H9 (cell line): ENCODE results near the gene SNX30. TPM values are rescaled to one million over a fixed set of nuclear protein-coding genes. Genes with fewer than 3 reads are reported as not detected.

ENCODE experiments used
- DNase-seq: peaks from one replicate; pipeline ENCODE4 v3.0.0-alpha.2; 2017
- H2AFZ ChIP-seq: one replicate; pipeline ENCODE4 v1.6.1; 2013; ENCODE audit warnings: mild to moderate bottlenecking, low read length, control low read depth, moderate library complexity
- H2AK5ac ChIP-seq: 2 replicates; pipeline ENCODE4 v1.6.1; 2013; ENCODE audit warnings: low read length, control low read depth, mixed read lengths; ENCODE audit not compliant: insufficient read length
- H2BK120ac ChIP-seq: one replicate; pipeline ENCODE4 v1.6.1; 2013; ENCODE audit warnings: low read depth, mild to moderate bottlenecking, low read length, control low read depth, inconsistent platforms; ENCODE audit not compliant: poor library complexity, severe bottlenecking
- H2BK12ac ChIP-seq: 2 replicates; pipeline ENCODE4 v1.6.1; 2013; ENCODE audit warnings: low read length, control low read depth, mixed read lengths, low read depth; ENCODE audit not compliant: insufficient read length
- H2BK15ac ChIP-seq: 2 replicates; pipeline ENCODE4 v1.6.1; 2013; ENCODE audit warnings: low read depth, low read length, control low read depth
- H2BK20ac ChIP-seq: one replicate; pipeline ENCODE4 v1.6.1; 2013; ENCODE audit warnings: low read depth, mild to moderate bottlenecking, low read length, control low read depth, inconsistent platforms; ENCODE audit not compliant: poor library complexity, severe bottlenecking
- H2BK5ac ChIP-seq: 2 replicates; pipeline ENCODE4 v1.6.1; 2013; ENCODE audit warnings: low read length, control low read depth, mixed read lengths; ENCODE audit not compliant: insufficient read length
- H3K14ac ChIP-seq: 2 replicates; pipeline ENCODE4 v1.6.1; 2013; ENCODE audit warnings: low read length, control low read depth; ENCODE audit not compliant: insufficient read depth
- H3K18ac ChIP-seq: 2 replicates; pipeline ENCODE4 v1.6.1; 2013; ENCODE audit warnings: low read depth, mild to moderate bottlenecking, mixed read lengths, low read length, control low read depth; ENCODE audit not compliant: insufficient read length
- H3K23ac ChIP-seq: 2 replicates; pipeline ENCODE4 v1.6.1; 2013; ENCODE audit warnings: low read length, control low read depth, mixed read lengths, low read depth; ENCODE audit not compliant: insufficient read length
- H3K23me2 ChIP-seq: 2 replicates; pipeline ENCODE4 v1.6.1; 2013; ENCODE audit warnings: low read depth, mild to moderate bottlenecking, mixed read lengths, low read length, control low read depth; ENCODE audit not compliant: insufficient read length, poor library complexity, severe bottlenecking
- H3K27ac ChIP-seq: 2 replicates; pipeline ENCODE4 v1.5.1; 2013; ENCODE audit warnings: low read length, control low read depth, mixed read lengths, low read depth; ENCODE audit not compliant: insufficient read length
- H3K27me3 ChIP-seq: 2 replicates; pipeline ENCODE4 v1.6.1; 2013; ENCODE audit warnings: low read length, control low read depth, inconsistent platforms; ENCODE audit not compliant: insufficient read depth
- H3K4ac ChIP-seq: 2 replicates; pipeline ENCODE4 v1.6.1; 2013; ENCODE audit warnings: low read depth, mild to moderate bottlenecking, control low read depth, inconsistent platforms, low read length, moderate library complexity
- H3K4me1 ChIP-seq: 2 replicates; pipeline ENCODE4 v1.6.1; 2013; ENCODE audit warnings: low read length, control low read depth, inconsistent platforms; ENCODE audit not compliant: insufficient read depth
- H3K4me2 ChIP-seq: 2 replicates; pipeline ENCODE4 v1.6.1; 2013; ENCODE audit warnings: low read length, control low read depth, mixed read lengths; ENCODE audit not compliant: insufficient read length, insufficient read depth
- H3K56ac ChIP-seq: 2 replicates; pipeline ENCODE4 v1.6.1; 2013; ENCODE audit warnings: low read depth, mild to moderate bottlenecking, mixed read lengths, low read length, control low read depth; ENCODE audit not compliant: insufficient read length
- H3K79me1 ChIP-seq: 2 replicates; pipeline ENCODE4 v1.6.1; 2013; ENCODE audit warnings: low read depth, mild to moderate bottlenecking, moderate library complexity, low read length, control low read depth, inconsistent platforms; ENCODE audit not compliant: insufficient read depth, poor library complexity, severe bottlenecking
- H3K79me2 ChIP-seq: 2 replicates; pipeline ENCODE4 v1.6.1; 2013; ENCODE audit warnings: low read length, control low read depth, inconsistent platforms; ENCODE audit not compliant: insufficient read depth
- H3K9ac ChIP-seq: 2 replicates; pipeline ENCODE4 v1.6.1; 2013; ENCODE audit warnings: low read length, control low read depth, mixed read lengths; ENCODE audit not compliant: insufficient read length; ENCODE audit errors: extremely low read depth
- H3K9me3 ChIP-seq: one replicate; pipeline ENCODE4 v1.6.1; 2013; ENCODE audit warnings: low read depth, low read length, inconsistent platforms; ENCODE audit not compliant: control insufficient read depth
- H3T11ph ChIP-seq: one replicate; pipeline ENCODE4 v1.6.1; 2013; ENCODE audit warnings: mild to moderate bottlenecking, low read length, control low read depth, inconsistent platforms
- H4K20me1 ChIP-seq: one replicate; pipeline ENCODE4 v1.6.1; 2013; ENCODE audit not compliant: control insufficient read depth, insufficient read length, insufficient read depth
- H4K5ac ChIP-seq: 2 replicates; pipeline ENCODE4 v1.6.1; 2013; ENCODE audit warnings: low read depth, mild to moderate bottlenecking, mixed read lengths, low read length, control low read depth; ENCODE audit not compliant: insufficient read length
- H4K8ac ChIP-seq: replicated peaks from 2 replicates; pipeline ENCODE4 v1.6.1; 2013; ENCODE audit warnings: low read length, control low read depth, mixed read lengths, low read depth; ENCODE audit not compliant: insufficient read length
- H4K91ac ChIP-seq: 2 replicates; pipeline ENCODE4 v1.6.1; 2013; ENCODE audit warnings: low read depth, mild to moderate bottlenecking, moderate library complexity, mixed read lengths, low read length, control low read depth; ENCODE audit not compliant: insufficient read length
- H3K27ac Mint-ChIP-seq, 3 experiments: 2 replicates in 2 of 3; 3 replicates in 1 of 3; pipeline ENCODE4 v1.8.0; 2020 to 2021; ENCODE audit warnings: mixed read lengths in 3 of 3, mild to moderate bottlenecking in 1 of 3, moderate library complexity in 1 of 3
- H3K27me3 Mint-ChIP-seq: 2 replicates; pipeline ENCODE4 v1.8.0; 2021; ENCODE audit warnings: low read depth, mild to moderate bottlenecking, moderate library complexity, mixed read lengths
- H3K36me3 Mint-ChIP-seq, 3 experiments: 2 replicates in 2 of 3; 3 replicates in 1 of 3; pipeline ENCODE4 v1.8.0; 2020 to 2021; ENCODE audit warnings: low read depth in 3 of 3, mixed read lengths in 3 of 3; ENCODE audit not compliant: insufficient read depth in 1 of 3
- H3K4me1 Mint-ChIP-seq, 2 experiments: 2 replicates each; pipeline ENCODE4 v1.8.0; 2020; ENCODE audit warnings: mixed read lengths in 2 of 2
- H3K4me3 Mint-ChIP-seq, 2 experiments: 2 replicates in 1 of 2; 3 replicates in 1 of 2; pipeline ENCODE4 v1.8.0; 2020 to 2021; ENCODE audit warnings: mild to moderate bottlenecking in 2 of 2, mixed read lengths in 2 of 2, moderate library complexity in 1 of 2
- H3K9me3 Mint-ChIP-seq, 2 experiments: 2 replicates in 1 of 2; 3 replicates in 1 of 2; pipeline ENCODE4 v1.8.0; 2020; ENCODE audit warnings: mild to moderate bottlenecking in 2 of 2, mixed read lengths in 2 of 2, moderate library complexity in 1 of 2
- WGBS: extraction: QIAGEN DNeasy Blood & Tissue Kit; methylation state at CpG from one replicate; pipeline ENCODE4 v1.1.7; 2013; ENCODE audit warnings: missing lambda C conversion rate, low lambda C conversion rate, mixed read lengths; ENCODE audit not compliant: insufficient read length; ENCODE audit errors: extremely low coverage; 5-methylcytosine and 5-hydroxymethylcytosine counted together
- total RNA-seq: library from RNA; stranded (reverse); gene quantifications from 2 replicates; pipeline ENCODE4 v1.2.1, GENCODE V29; 2021
- TF ChIP-seq, protein P1 (sequence below): fragments of 200-600 bp; sonication (generic); conservative IDR thresholded peaks from 3 replicates; pipeline ENCODE4 v1.8.0; 2021; ENCODE audit warnings: antibody characterized with exemption, mild to moderate bottlenecking

Gene SNX30
- total RNA-seq, 1 experiment from 2014 or later, result 10.3 TPM

DNA sequence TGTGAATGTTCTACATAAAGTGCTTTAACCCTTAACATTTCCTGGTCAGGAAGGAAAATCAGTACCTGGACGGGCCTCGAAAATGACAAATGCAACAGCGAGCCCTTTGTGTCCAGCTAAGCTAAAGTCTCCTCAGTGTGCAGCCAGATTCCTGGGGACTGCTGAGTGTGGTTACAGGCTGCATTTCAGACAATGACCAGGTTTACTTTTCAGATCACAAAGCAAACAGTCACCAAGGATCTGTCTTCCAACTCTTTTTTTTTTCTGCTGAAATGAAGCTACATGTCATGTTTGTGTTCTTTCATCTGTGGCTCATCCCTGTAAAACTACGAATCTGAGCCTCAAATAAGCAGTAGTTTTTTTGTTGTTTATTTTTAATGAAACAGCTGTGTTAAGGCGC lies 119.4 kb downstream of the SNX30 start:
- H4K91ac ChIP-seq, result no peak overlapping the region
- H4K20me1 ChIP-seq, result no peaks in the 10 kb centered on the region
- Mint-ChIP-seq H3K9me3 (peaks cover 0 to 5% of the 10 kb centered on the region in 2 experiments; a peak in 3 of 5 replicates), H3K4me1 (peaks cover 19 to 26% of the 10 kb centered on the region in 2 experiments), H3K27me3 (no peaks in the 10 kb centered on the region), H3K36me3 (peaks cover 8 to 22% (median 22%) of the 10 kb centered on the region in 3 experiments), H3K4me3 (no peak overlapping the region), H3K27ac (0 out of 7 replicates have a peak overlapping the region, but pooled peaks of 1 of the 3 experiments have one; percentile 18)
- no peak overlapping the region for H3T11ph ChIP-seq
- no peak overlapping the region for H2BK12ac ChIP-seq
- H3K23me2 ChIP-seq, result no peaks in the 10 kb centered on the region
- no peak for DNase-seq
- H3K18ac ChIP-seq, result no peak overlapping the region
- H2BK20ac ChIP-seq, result no peak overlapping the region
- H2AK5ac ChIP-seq, result no peak overlapping the region
- no peaks in the 10 kb centered on the region for H3K27me3 ChIP-seq
- H3K79me1 ChIP-seq, result no peaks in the 10 kb centered on the region
- H2AFZ ChIP-seq, result no peak overlapping the region
- no peak overlapping the region for H2BK5ac ChIP-seq
- no peak overlapping the region for H3K27ac ChIP-seq
- H3K9me3 ChIP-seq, result no peaks in the 10 kb centered on the region
- H3K56ac ChIP-seq, result no peak overlapping the region
- H3K4me1 ChIP-seq, result peaks cover 9% of the 10 kb centered on the region; the same call in 1 of the 2 replicates
- no peak overlapping the region for H3K4ac ChIP-seq
- TF ChIP-seq, protein P1, sequence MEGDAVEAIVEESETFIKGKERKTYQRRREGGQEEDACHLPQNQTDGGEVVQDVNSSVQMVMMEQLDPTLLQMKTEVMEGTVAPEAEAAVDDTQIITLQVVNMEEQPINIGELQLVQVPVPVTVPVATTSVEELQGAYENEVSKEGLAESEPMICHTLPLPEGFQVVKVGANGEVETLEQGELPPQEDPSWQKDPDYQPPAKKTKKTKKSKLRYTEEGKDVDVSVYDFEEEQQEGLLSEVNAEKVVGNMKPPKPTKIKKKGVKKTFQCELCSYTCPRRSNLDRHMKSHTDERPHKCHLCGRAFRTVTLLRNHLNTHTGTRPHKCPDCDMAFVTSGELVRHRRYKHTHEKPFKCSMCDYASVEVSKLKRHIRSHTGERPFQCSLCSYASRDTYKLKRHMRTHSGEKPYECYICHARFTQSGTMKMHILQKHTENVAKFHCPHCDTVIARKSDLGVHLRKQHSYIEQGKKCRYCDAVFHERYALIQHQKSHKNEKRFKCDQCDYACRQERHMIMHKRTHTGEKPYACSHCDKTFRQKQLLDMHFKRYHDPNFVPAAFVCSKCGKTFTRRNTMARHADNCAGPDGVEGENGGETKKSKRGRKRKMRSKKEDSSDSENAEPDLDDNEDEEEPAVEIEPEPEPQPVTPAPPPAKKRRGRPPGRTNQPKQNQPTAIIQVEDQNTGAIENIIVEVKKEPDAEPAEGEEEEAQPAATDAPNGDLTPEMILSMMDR, result no peak
- H4K5ac ChIP-seq, result no peak overlapping the region
- no peak overlapping the region for H4K8ac ChIP-seq
- H3K4me2 ChIP-seq, result no peak overlapping the region
- no peak overlapping the region for H3K14ac ChIP-seq
- no peak overlapping the region for H3K23ac ChIP-seq
- no peak overlapping the region for H2BK120ac ChIP-seq
- H2BK15ac ChIP-seq, result no peak overlapping the region
- H3K79me2 ChIP-seq, result no peaks in the 10 kb centered on the region
- no peak overlapping the region for H3K9ac ChIP-seq
- no CpG with 5 or more reads among the region's 5 CpGs for WGBS
